ENCODE data around the gene PRSS22.

DNA sequence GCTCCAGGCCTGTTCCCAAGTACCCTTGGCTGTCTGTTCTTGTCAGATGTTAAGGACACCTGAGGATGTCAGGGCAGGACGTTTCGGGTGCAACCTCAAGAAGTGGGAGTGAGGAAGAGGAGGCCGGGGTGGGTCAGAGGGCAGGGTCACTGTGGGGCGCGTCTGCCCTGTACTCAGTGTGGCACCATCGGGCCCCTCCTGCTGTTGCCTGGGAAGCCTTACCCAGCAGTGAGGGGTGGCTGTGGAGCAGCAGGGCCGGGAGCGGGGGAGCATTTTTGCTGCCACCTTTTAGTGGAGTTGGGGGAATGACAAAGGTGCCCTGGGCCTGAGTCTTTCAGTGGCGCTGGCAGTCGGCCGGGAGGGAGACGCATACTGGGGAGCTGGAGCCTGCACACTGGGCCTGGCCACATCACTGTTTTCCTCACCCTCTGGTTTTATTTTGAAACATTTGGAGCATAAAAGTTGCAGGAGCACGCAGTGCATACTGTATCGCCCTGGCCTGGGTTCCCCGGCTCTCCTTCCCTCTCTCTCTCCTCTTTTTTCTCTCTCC, 42.6 kb upstream of the PRSS22 start:
- no peak for TF ChIP-seq ELF4 (IDR thresholded peaks at IDR 0.05)
- no peak for TF ChIP-seq BHLHE40 (IDR thresholded peaks at IDR 0.05; ENCODE audit: borderline replicate concordance)
- no peak for TF ChIP-seq SP1 (IDR thresholded peaks at IDR 0.05)
- TF ChIP-seq FOXM1 (IDR thresholded peaks at IDR 0.05; ENCODE audit: borderline replicate concordance) = no peak
- TF ChIP-seq HDGF (IDR thresholded peaks at IDR 0.05; ENCODE audit: borderline replicate concordance) = no peak
- no peak for TF ChIP-seq SUZ12 (IDR thresholded peaks at IDR 0.05)
- no peak for TF ChIP-seq NFRKB (IDR thresholded peaks at IDR 0.05)
- TF ChIP-seq CTBP1 (IDR thresholded peaks at IDR 0.05; ENCODE audit: borderline replicate concordance) = no peak
- TF ChIP-seq ZNF384 (IDR thresholded peaks at IDR 0.05) = no peak

All from HEK293T (cell line).